ENCODE results near the gene GJE1.

The GJE1 gene

GRCh38 chr6:142165227-142165626, 32.5 kb downstream of the GJE1 start:
- DNase-seq (ENCODE audit: low spot score): no peak

- DNase-seq (ENCODE audit: low spot score): no peak
Measured at GRCh38 chr6:142167071-142167470, 34.3 kb downstream of the GJE1 start.

- no peak for DNase-seq (ENCODE audit: low spot score)
Measured at GRCh38 chr6:142167486-142167885, 34.8 kb downstream of the GJE1 start.

- no peak for DNase-seq (ENCODE audit: low spot score)
Measured at GRCh38 chr6:142171351-142171750, 38.6 kb downstream of the GJE1 start.

GRCh38 chr6:142172758-142173157, 40.0 kb downstream of the GJE1 start:
- no peak for DNase-seq (ENCODE audit: low spot score)

- DNase-seq (ENCODE audit: low spot score): no peak
Measured at GRCh38 chr6:142173980-142174379, 41.3 kb downstream of the GJE1 start.

GRCh38 chr6:142174703-142175102, 42.0 kb downstream of the GJE1 start:
- DNase-seq (ENCODE audit: low spot score): no peak

- no peak for DNase-seq (ENCODE audit: low spot score)
Measured at GRCh38 chr6:142178129-142178528, 45.4 kb downstream of the GJE1 start.

GRCh38 chr6:142182004-142182403, 49.3 kb downstream of the GJE1 start:
- no peak for DNase-seq (ENCODE audit: low spot score)

GRCh38 chr6:142183351-142183750, 50.6 kb downstream of the GJE1 start:
- DNase-seq (ENCODE audit: low spot score): no peak

- DNase-seq (ENCODE audit: low spot score): no peak
Measured at GRCh38 chr6:142184307-142184706, 51.6 kb downstream of the GJE1 start.

Measured in putamen (tissue), 1 donor.